Muscle layer of colon (tissue), 2 donors: Measurements from ENCODE around the gene ATXN2.
"Not testable (repeated sequence)": the region's sequence is repeated elsewhere in the genome, so short reads cannot be mapped to it uniquely, and the experiment has no call there.

ENCODE experiments used
- H3K27ac ChIP-seq: one replicate; pipeline ENCODE4 v1.7.0; 2013; ENCODE audit warnings: low read depth, mild to moderate bottlenecking, low read length, moderate library complexity
- H3K27me3 ChIP-seq, 2 donors: one replicate each; pipeline ENCODE4 v1.7.0; 2013; ENCODE audit warnings: low read length in 2 of 2, mild to moderate bottlenecking in 2 of 2; ENCODE audit not compliant: insufficient read depth in 2 of 2, control insufficient read depth in 1 of 2
- H3K36me3 ChIP-seq: one replicate; pipeline ENCODE4 v1.7.0; 2013; ENCODE audit warnings: mild to moderate bottlenecking, low read length; ENCODE audit not compliant: insufficient read depth
- H3K4me1 ChIP-seq: one replicate; pipeline ENCODE4 v1.7.0; 2013; ENCODE audit warnings: mild to moderate bottlenecking, low read length; ENCODE audit not compliant: insufficient read depth
- H3K4me3 ChIP-seq, 2 donors: one replicate each; pipeline ENCODE4 v1.7.0; 2013; ENCODE audit warnings: low read length in 2 of 2, low read depth in 1 of 2, mild to moderate bottlenecking in 1 of 2, moderate library complexity in 1 of 2
- H3K9ac ChIP-seq: one replicate; pipeline ENCODE4 v1.7.0; 2013; ENCODE audit warnings: low read length
- H3K9me3 ChIP-seq: one replicate; pipeline ENCODE4 v1.7.0; 2013; ENCODE audit warnings: mild to moderate bottlenecking, low read length
- donor health status: abdominal sarcoma.
- donor health status: Adenocarcinoma of cecum.

The ATXN2 gene

GRCh38 chr12:111626230-111626629 lies 27.1 kb upstream of the ATXN2 start:
- Histone ChIP-seq H3K36me3 (no peaks in the 10 kb centered on the region), H3K9ac (no peak overlapping the region), H3K4me1 (no peaks in the 10 kb centered on the region), H3K27me3 (no peaks in the 10 kb centered on the region), H3K27ac (no peak overlapping the region), H3K4me3 (no peak overlapping the region), H3K9me3 (no peaks in the 10 kb centered on the region)

GRCh38 chr12:111624540-111624939 lies 25.4 kb upstream of the ATXN2 start:
- Histone ChIP-seq H3K27ac (no peak overlapping the region), H3K4me1 (no peaks in the 10 kb centered on the region), H3K4me3 (no peak overlapping the region), H3K9ac (no peak overlapping the region), H3K36me3 (no peaks in the 10 kb centered on the region), H3K27me3 (no peaks in the 10 kb centered on the region), H3K9me3 (no peaks in the 10 kb centered on the region)

GRCh38 chr12:111617841-111618240 lies 18.7 kb upstream of the ATXN2 start:
- H3K9ac ChIP-seq, H3K4me1 ChIP-seq, H3K9me3 ChIP-seq, H3K4me3 ChIP-seq, H3K27me3 ChIP-seq, H3K36me3 ChIP-seq, H3K27ac ChIP-seq: not testable (repeated sequence)

- Histone ChIP-seq H3K36me3 (no peaks in the 10 kb centered on the region), H3K9ac (no peak overlapping the region), H3K9me3 (no peaks in the 10 kb centered on the region), H3K4me1 (no peaks in the 10 kb centered on the region), H3K27me3 (no peaks in the 10 kb centered on the region), H3K27ac (no peak overlapping the region), H3K4me3 (no peak overlapping the region)
These were observed 17.1 kb upstream of the ATXN2 start for GRCh38 chr12:111616177-111616623.

GRCh38 chr12:111607239-111607638 lies 8.1 kb upstream of the ATXN2 start:
- Histone ChIP-seq H3K4me3 (no peak overlapping the region), H3K4me1 (no peaks in the 10 kb centered on the region), H3K27ac (no peak overlapping the region), H3K27me3 (no peaks in the 10 kb centered on the region), H3K36me3 (no peaks in the 10 kb centered on the region), H3K9me3 (no peaks in the 10 kb centered on the region), H3K9ac (no peak overlapping the region)

- Histone ChIP-seq H3K27ac (no peak overlapping the region), H3K36me3 (no peaks in the 10 kb centered on the region), H3K27me3 (no peaks in the 10 kb centered on the region), H3K9ac (no peak overlapping the region), H3K4me1 (no peaks in the 10 kb centered on the region), H3K4me3 (no peak overlapping the region), H3K9me3 (no peaks in the 10 kb centered on the region)
These were observed 7.7 kb upstream of the ATXN2 start for GRCh38 chr12:111606767-111607230.

- H3K9ac ChIP-seq = no peak overlapping the region
- no peaks in the 10 kb centered on the region for H3K4me1 ChIP-seq
- H3K4me3 ChIP-seq = no peak overlapping the region
- H3K27ac ChIP-seq = no peak overlapping the region
- no peaks in the 10 kb centered on the region for H3K27me3 ChIP-seq
- H3K9me3 ChIP-seq = no peaks in the 10 kb centered on the region
- no peaks in the 10 kb centered on the region for H3K36me3 ChIP-seq
These were observed 7.0 kb upstream of the ATXN2 start for GRCh38 chr12:111605911-111606766.

- H3K9me3 ChIP-seq, H3K27me3 ChIP-seq, H3K27ac ChIP-seq, H3K36me3 ChIP-seq, H3K4me1 ChIP-seq, H3K9ac ChIP-seq, H3K4me3 ChIP-seq: not testable (repeated sequence)
These were observed 3.7 kb upstream of the ATXN2 start for GRCh38 chr12:111602857-111603256.

- Histone ChIP-seq H3K27ac (no peak overlapping the region), H3K9ac (no peak overlapping the region), H3K27me3 (no peaks in the 10 kb centered on the region), H3K9me3 (no peaks in the 10 kb centered on the region), H3K4me1 (peaks cover 6% of the 10 kb centered on the region), H3K4me3 (no peak overlapping the region), H3K36me3 (no peaks in the 10 kb centered on the region)
These were observed 3.2 kb upstream of the ATXN2 start for GRCh38 chr12:111602348-111602747.

- H3K9ac ChIP-seq, H3K4me3 ChIP-seq, H3K27ac ChIP-seq, H3K27me3 ChIP-seq, H3K9me3 ChIP-seq, H3K36me3 ChIP-seq: not testable (repeated sequence)
- peaks cover 17% of the 10 kb centered on the region for H3K4me1 ChIP-seq
These were observed 1.9 kb upstream of the ATXN2 start for GRCh38 chr12:111600986-111601385.

GRCh38 chr12:111600205-111600642 lies 1.1 kb upstream of the ATXN2 start:
- no peaks in the 10 kb centered on the region for H3K36me3 ChIP-seq
- peak overlapping the region; percentile 44 to 69 for H3K4me3 ChIP-seq
- H3K27ac ChIP-seq = peak overlapping the region; percentile 71
- H3K4me1 ChIP-seq = peaks cover 23% of the 10 kb centered on the region
- no peaks in the 10 kb centered on the region for H3K9me3 ChIP-seq
- H3K9ac ChIP-seq = peak overlapping the region; percentile 51
- no peaks in the 10 kb centered on the region for H3K27me3 ChIP-seq
